ENCODE measurements around the gene PRDX1.

Gene PRDX1

DNA sequence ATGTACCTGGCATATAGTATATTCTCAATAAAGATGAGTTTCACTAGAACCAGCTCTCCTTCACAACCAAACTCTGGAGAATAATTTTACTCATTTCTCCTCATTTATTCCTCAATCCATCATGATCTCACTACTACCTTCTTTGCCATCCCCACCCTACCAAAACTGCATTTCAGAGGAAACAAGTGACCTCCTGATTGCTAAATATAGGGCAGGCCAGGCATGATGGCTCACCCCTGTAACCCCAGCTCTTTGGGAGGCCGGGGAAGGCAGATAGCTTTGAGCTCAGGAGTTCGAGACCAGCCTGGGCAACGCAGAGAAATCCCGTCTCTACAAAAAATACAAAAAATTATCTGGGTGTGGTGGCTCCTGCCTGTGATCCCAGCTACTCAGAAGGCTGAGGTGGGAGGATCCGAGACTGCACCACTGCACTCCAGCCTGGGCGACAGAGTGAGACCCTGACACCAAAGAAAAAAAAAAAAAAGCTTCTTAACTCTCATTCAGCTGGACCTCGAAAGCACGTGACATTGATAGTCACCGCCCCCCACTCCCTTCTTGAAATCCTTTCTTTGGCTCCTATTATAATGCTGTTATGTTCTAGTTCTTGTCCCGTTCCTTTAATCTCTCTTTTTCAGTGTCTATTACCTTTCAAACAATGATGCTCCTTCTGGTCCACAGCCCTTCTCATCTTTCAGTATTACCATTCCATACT, 32.9 kb downstream of the PRDX1 start:
- Histone ChIP-seq H3K9me2 (replicated peaks; ENCODE audit: control insufficient read depth, low read length) (no peaks in the 10 kb centered on the region), H3K27ac (ENCODE audit: low read depth, low read length) (no peak overlapping the region), H4K20me1 (ENCODE audit: control insufficient read depth, insufficient read depth, low read depth, low read length) (no peaks in the 10 kb centered on the region; the same call in 1 of the 2 replicates), H3K4me2 (ENCODE audit: low read length) (peak overlapping the region; percentile 87), H3K4me3 (ENCODE audit: low read length) (peak overlapping the region; percentile 79), H3K4me1 (ENCODE audit: control insufficient read depth, low read length) (peaks cover 32% of the 10 kb centered on the region), H3K36me3 (ENCODE audit: control insufficient read depth, low read length) (no peaks in the 10 kb centered on the region), H3K9me3 (ENCODE audit: control insufficient read depth, insufficient read depth, low read length) (no peaks in the 10 kb centered on the region), H3F3A (ENCODE audit: control insufficient read depth, insufficient read depth) (0 out of 2 replicates have a peak, but pooled peaks cover 10% of the 10 kb centered on the region), H3K27me3 (ENCODE audit: control insufficient read depth, low read length) (peaks cover 10% of the 10 kb centered on the region), H3K79me2 (ENCODE audit: control insufficient read depth, low read length) (no peaks in the 10 kb centered on the region; the same call in 1 of the 2 replicates)
- TF ChIP-seq EZH2phosphoT487 (IDR thresholded peaks at IDR 0.05; ENCODE audit: borderline replicate concordance, low read length) (no peak), CTCF (IDR thresholded peaks at IDR 0.05; ENCODE audit: low read depth, low read length, poor library complexity, severe bottlenecking) (no peak)

DNA sequence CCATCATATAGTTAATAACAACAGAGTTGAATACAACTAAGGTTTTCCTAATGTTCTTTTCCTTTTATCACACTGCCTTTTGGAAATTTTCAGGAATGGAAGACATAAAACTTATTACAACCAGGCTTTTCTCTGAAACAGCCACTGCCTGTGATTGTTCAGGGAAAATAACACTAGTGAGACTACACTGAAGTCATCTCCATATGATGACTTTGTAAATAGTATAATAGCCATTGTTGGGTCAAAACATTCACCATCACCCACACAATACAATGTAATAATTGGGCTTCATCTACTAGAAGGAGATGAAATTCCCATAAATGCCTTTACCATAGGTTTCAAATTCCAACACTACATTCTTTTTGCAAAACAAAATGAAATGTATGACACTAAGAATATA, 35.7 kb downstream of the PRDX1 start:
- H3K36me3 ChIP-seq (ENCODE audit: control insufficient read depth, low read length) = no peaks in the 10 kb centered on the region
- no peak overlapping the region for H3K27ac ChIP-seq (ENCODE audit: low read depth, low read length)
- H3K4me1 ChIP-seq (ENCODE audit: control insufficient read depth, low read length) = peaks cover 15% of the 10 kb centered on the region
- H4K20me1 ChIP-seq (ENCODE audit: control insufficient read depth, insufficient read depth, low read depth, low read length) = no peaks in the 10 kb centered on the region; the same call in 1 of the 2 replicates
- no peaks in the 10 kb centered on the region; the same call in 1 of the 2 replicates for H3K79me2 ChIP-seq (ENCODE audit: control insufficient read depth, low read length)
- TF ChIP-seq EZH2phosphoT487 (IDR thresholded peaks at IDR 0.05; ENCODE audit: borderline replicate concordance, low read length) = no peak
- no peak for TF ChIP-seq CTCF (IDR thresholded peaks at IDR 0.05; ENCODE audit: low read depth, low read length, poor library complexity, severe bottlenecking)
- H3K9me3 ChIP-seq (ENCODE audit: control insufficient read depth, insufficient read depth, low read length) = no peaks in the 10 kb centered on the region
- peaks cover 10% of the 10 kb centered on the region for H3K27me3 ChIP-seq (ENCODE audit: control insufficient read depth, low read length)
- H3K9me2 ChIP-seq (replicated peaks; ENCODE audit: control insufficient read depth, low read length) = no peaks in the 10 kb centered on the region
- no peak overlapping the region for H3K4me3 ChIP-seq (ENCODE audit: low read length)
- H3K4me2 ChIP-seq (ENCODE audit: low read length) = no peak overlapping the region
- peaks cover 9% of the 10 kb centered on the region; the same call in 1 of the 2 replicates for H3F3A ChIP-seq (ENCODE audit: control insufficient read depth, insufficient read depth)

DNA sequence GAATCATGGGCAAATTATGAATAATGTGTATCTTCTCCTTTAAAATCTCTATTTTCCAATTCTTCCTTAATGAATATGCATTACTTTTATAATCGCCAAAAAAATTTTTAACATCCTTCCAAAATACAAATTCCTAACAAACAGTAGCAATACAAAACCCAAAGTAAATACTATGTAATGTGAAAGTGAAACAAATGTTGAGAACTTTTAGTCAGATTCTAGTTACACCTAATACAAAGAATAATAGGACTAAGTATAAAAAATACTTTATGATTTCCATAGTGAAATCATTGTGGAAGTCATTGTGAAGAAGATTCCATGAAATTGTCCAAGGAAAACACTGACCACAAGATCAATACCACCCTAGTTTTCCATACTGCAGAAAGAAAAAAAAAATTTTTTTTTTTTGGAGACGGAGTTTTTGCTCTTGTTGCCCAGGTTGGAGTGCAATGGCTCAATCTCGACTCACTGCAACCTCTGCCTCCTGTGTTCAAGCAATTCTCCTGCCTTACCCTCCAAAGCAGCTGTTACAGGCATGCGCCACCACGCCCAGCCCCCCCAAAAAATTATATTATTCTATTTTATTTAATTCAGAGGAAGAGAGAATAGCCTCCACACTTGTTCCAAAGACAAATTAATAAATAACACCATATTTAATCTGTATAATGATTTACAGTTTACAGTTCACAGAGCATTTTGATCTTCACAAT, 42.5 kb downstream of the PRDX1 start:
- no peak overlapping the region for H3K4me2 ChIP-seq (ENCODE audit: low read length)
- peaks cover 10% of the 10 kb centered on the region for H3K4me1 ChIP-seq (ENCODE audit: control insufficient read depth, low read length)
- no peaks in the 10 kb centered on the region for H3K79me2 ChIP-seq (ENCODE audit: control insufficient read depth, low read length)
- no peak overlapping the region for H3K4me3 ChIP-seq (ENCODE audit: low read length)
- H3F3A ChIP-seq (ENCODE audit: control insufficient read depth, insufficient read depth) = peaks cover 4% of the 10 kb centered on the region
- no peaks in the 10 kb centered on the region for H3K36me3 ChIP-seq (ENCODE audit: control insufficient read depth, low read length)
- no peak overlapping the region for H3K27ac ChIP-seq (ENCODE audit: low read depth, low read length)
- TF ChIP-seq CTCF (IDR thresholded peaks at IDR 0.05; ENCODE audit: low read depth, low read length, poor library complexity, severe bottlenecking) = no peak
- no peak for TF ChIP-seq EZH2phosphoT487 (IDR thresholded peaks at IDR 0.05; ENCODE audit: borderline replicate concordance, low read length)
- no peaks in the 10 kb centered on the region for H4K20me1 ChIP-seq (ENCODE audit: control insufficient read depth, insufficient read depth, low read depth, low read length)
- H3K27me3 ChIP-seq (ENCODE audit: control insufficient read depth, low read length) = no peaks in the 10 kb centered on the region
- H3K9me3 ChIP-seq (ENCODE audit: control insufficient read depth, insufficient read depth, low read length) = no peaks in the 10 kb centered on the region
- no peaks in the 10 kb centered on the region for H3K9me2 ChIP-seq (replicated peaks; ENCODE audit: control insufficient read depth, low read length)
